ENCODE results near the gene PTK7. TPM values are rescaled to one million over a fixed set of nuclear protein-coding genes. Genes with fewer than 3 reads are reported as not detected.

PTK7 gene
- total RNA-seq, 1 experiment from 2014 or later, result 105 TPM

DNA sequence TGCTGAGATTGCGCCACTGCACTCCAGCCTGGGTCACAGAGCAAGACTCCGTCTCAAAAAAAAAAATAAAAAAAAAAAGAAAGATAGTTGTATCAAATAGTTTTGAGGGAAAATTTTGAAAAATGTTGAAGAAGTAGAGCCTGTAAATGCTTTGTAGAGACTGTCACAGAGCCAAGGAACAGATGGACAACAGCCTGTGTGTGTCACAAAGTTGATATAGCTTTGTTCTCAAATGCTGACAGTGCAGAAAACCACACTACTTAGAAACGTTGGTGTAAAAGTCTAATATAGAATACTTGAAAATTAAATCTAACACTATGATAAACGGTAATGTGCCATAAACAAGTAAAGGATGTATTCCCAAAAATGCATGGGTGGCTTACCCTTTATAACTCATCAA, 25.4 kb downstream of the PTK7 start (continued):
- TF ChIP-seq SIN3A (IDR thresholded peaks at IDR 0.05; ENCODE audit: low read depth) (no peak), ZFX (IDR thresholded peaks at IDR 0.05) (no peak), CBX3 (IDR thresholded peaks at IDR 0.05; ENCODE audit: low read depth) (no peak), YY1 (IDR thresholded peaks at IDR 0.05; ENCODE audit: extremely low read depth, insufficient replicate concordance, low read depth, low read length) (no peak), JUND (IDR thresholded peaks at IDR 0.05) (no peak)
- TF ChIP-seq, protein P1, sequence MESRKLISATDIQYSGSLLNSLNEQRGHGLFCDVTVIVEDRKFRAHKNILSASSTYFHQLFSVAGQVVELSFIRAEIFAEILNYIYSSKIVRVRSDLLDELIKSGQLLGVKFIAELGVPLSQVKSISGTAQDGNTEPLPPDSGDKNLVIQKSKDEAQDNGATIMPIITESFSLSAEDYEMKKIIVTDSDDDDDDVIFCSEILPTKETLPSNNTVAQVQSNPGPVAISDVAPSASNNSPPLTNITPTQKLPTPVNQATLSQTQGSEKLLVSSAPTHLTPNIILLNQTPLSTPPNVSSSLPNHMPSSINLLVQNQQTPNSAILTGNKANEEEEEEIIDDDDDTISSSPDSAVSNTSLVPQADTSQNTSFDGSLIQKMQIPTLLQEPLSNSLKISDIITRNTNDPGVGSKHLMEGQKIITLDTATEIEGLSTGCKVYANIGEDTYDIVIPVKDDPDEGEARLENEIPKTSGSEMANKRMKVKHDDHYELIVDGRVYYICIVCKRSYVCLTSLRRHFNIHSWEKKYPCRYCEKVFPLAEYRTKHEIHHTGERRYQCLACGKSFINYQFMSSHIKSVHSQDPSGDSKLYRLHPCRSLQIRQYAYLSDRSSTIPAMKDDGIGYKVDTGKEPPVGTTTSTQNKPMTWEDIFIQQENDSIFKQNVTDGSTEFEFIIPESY (IDR thresholded peaks at IDR 0.05; ENCODE audit: extremely low read depth, insufficient replicate concordance, low read length), result no peak
- TF ChIP-seq, protein P2, sequence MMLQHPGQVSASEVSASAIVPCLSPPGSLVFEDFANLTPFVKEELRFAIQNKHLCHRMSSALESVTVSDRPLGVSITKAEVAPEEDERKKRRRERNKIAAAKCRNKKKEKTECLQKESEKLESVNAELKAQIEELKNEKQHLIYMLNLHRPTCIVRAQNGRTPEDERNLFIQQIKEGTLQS (IDR thresholded peaks at IDR 0.05), result no peak

GRCh38 chr6:43103253-43103876, 27.3 kb downstream of the PTK7 start:
- CTCF ChIA-PET, result no interaction called here
- Histone ChIP-seq H3K4me3 (replicated peaks in 1 of 2; ENCODE audit: low read depth in 1 of 2, low read length in 2 of 2) (no peak overlapping the region), H3K4me1 (ENCODE audit: control insufficient read depth in 1 of 2, insufficient read depth in 2 of 2, low read length in 2 of 2) (peaks cover 13 to 20% of the 10 kb centered on the region in 2 experiments; a peak in 3 of 4 replicates), H3K9me2 (ENCODE audit: insufficient read depth) (no peaks in the 10 kb centered on the region), H3K27me3 (ENCODE audit: insufficient read depth, low read length) (no peaks in the 10 kb centered on the region), H4K20me1 (ENCODE audit: insufficient read depth) (0 out of 2 replicates have a peak, but pooled peaks cover 8% of the 10 kb centered on the region), H3K9ac (ENCODE audit: low read length) (no peak overlapping the region), H3K9me3 (ENCODE audit: control insufficient read depth in 1 of 2, insufficient read depth in 1 of 2, low read depth in 1 of 2, low read length in 2 of 2) (no peaks in the 10 kb centered on the region), H3K4me2 (ENCODE audit: low read length) (no peak overlapping the region), H2AFZ (ENCODE audit: low read depth, low read length, poor library complexity, severe bottlenecking) (no peak overlapping the region), H3K79me2 (ENCODE audit: insufficient read depth, low read length) (peaks cover 39% of the 10 kb centered on the region), H3K36me3 (ENCODE audit: control insufficient read depth in 1 of 2, insufficient read depth in 2 of 2, low read length in 2 of 2) (no peaks in the 10 kb centered on the region), H3K27ac (ENCODE audit: low read depth, low read length) (no peak overlapping the region)
- DNase-seq (ENCODE audit: low read depth, low spot score) (no peak), ATAC-seq (peak; percentile 46; the same call in 1 of the 2 replicates)
- intact Hi-C loops (cut with micrococcal nuclease), result no loop called here
- POLR2A ChIA-PET, result no interaction called here
- BruUV-seq (replicated peaks), result no TSS peak
- RAD21 ChIA-PET (ENCODE audit: low non-redundant PET in 1 of 2, low total read pairs in 2 of 2, uncharacterized antibody in 2 of 2, unreplicated experiment in 2 of 2), result no interaction called here
- TF ChIP-seq CEBPB (IDR thresholded peaks at IDR 0.05; ENCODE audit: low read depth) (no peak), POLR2AphosphoS5 (IDR thresholded peaks at IDR 0.05; ENCODE audit: low read depth, low read length) (no peak), MAX (IDR thresholded peaks at IDR 0.05) (no peak), EZH2 (IDR thresholded peaks at IDR 0.05) (no peak), FOSL1 (IDR thresholded peaks at IDR 0.05; ENCODE audit: low read depth) (no peak), ZFX (IDR thresholded peaks at IDR 0.05) (no peak), RAD21 (IDR thresholded peaks at IDR 0.05; ENCODE audit: low read depth) (no peak), POLR2A (IDR thresholded peaks at IDR 0.05; ENCODE audit: borderline replicate concordance, extremely low read depth, insufficient read depth, insufficient read length) (no peak), YY1 (IDR thresholded peaks at IDR 0.05; ENCODE audit: extremely low read depth, insufficient replicate concordance, low read depth, low read length) (no peak), ZNF274 (IDR thresholded peaks at IDR 0.05; ENCODE audit: low read depth, low read length) (no peak), CTCF (IDR thresholded peaks at IDR 0.05 in 2 of 3, conservative IDR thresholded peaks at IDR 0.05 in 1 of 3; ENCODE audit: borderline replicate concordance in 1 of 3, insufficient read depth in 1 of 3, low read depth in 2 of 3, low read length in 2 of 3) (no peak), SRF (IDR thresholded peaks at IDR 0.05; ENCODE audit: low read depth) (no peak), REST (IDR thresholded peaks at IDR 0.05; ENCODE audit: low read depth) (no peak)
